Measurements from ENCODE around the gene GET3.

GRCh38 chr19:12722566-12723380 lies 14.5 kb upstream of the GET3 start:
- TF ChIP-seq CTCF (conservative IDR thresholded peaks at IDR 0.05) = no peak
- no peak for TF ChIP-seq ZFX (IDR thresholded peaks at IDR 0.05)

Measured in C4-2B (cell line).